ENCODE data around the gene KCNJ5.

KCNJ5 gene

GRCh38 chr11:128953151-128953550 lies 62.0 kb downstream of the KCNJ5 start:
- no peak for TF ChIP-seq CTCF (conservative IDR thresholded peaks at IDR 0.05; ENCODE audit: low read depth, low read length)
- H3K4me3 ChIP-seq (ENCODE audit: low read length): no peak overlapping the region
- DNase-seq (ENCODE audit: low read depth): no peak

DNA sequence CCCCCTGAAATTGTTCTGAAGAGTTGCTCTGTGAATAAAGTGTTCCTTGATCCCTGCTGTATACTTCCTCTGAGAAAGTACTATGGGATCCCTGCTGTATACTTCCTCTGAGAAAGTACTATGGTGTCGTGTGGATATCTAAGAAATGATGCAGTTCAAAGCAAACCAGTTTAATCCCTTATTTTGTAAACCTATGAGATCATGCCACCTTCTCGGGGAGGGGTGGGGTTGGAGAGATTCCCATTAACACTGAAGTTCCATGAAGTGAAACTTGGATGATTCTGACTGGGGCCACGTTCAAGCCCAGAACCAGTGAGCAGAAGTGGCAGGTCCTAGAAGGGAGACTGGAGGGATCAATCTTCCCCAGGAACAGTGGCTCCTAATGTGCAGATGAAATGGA lies 64.5 kb downstream of the KCNJ5 start:
- no peak for TF ChIP-seq CTCF (conservative IDR thresholded peaks at IDR 0.05; ENCODE audit: low read depth, low read length)
- no peak for DNase-seq (ENCODE audit: low read depth)

GRCh38 chr11:128956401-128957201 lies 65.4 kb downstream of the KCNJ5 start:
- H3K4me3 ChIP-seq (ENCODE audit: low read length): no peak overlapping the region
- peak; percentile 38 for DNase-seq (ENCODE audit: low read depth)
- peak; percentile 69 for TF ChIP-seq CTCF (conservative IDR thresholded peaks at IDR 0.05; ENCODE audit: low read depth, low read length)

More for the DNA sequence above, 64.5 kb downstream of the KCNJ5 start:
- no peak overlapping the region for H3K4me3 ChIP-seq (ENCODE audit: low read length)

DNA sequence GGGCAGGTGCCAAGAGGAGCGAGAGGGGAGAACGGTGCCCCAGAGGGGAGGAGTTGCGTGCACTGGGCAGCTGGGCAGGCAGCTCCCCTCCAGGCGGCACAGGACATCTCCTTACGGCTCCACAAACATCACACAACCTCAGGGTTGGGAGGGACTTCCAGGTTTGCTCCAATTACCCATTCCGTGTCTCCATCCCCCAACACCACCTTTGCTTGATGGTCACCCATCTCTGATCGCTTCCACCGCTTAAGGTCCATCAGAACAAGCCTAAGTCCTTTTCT lies 66.0 kb downstream of the KCNJ5 start:
- H3K4me3 ChIP-seq (ENCODE audit: low read length): no peak overlapping the region
- no peak for TF ChIP-seq CTCF (conservative IDR thresholded peaks at IDR 0.05; ENCODE audit: low read depth, low read length)
- no peak for DNase-seq (ENCODE audit: low read depth)

DNA sequence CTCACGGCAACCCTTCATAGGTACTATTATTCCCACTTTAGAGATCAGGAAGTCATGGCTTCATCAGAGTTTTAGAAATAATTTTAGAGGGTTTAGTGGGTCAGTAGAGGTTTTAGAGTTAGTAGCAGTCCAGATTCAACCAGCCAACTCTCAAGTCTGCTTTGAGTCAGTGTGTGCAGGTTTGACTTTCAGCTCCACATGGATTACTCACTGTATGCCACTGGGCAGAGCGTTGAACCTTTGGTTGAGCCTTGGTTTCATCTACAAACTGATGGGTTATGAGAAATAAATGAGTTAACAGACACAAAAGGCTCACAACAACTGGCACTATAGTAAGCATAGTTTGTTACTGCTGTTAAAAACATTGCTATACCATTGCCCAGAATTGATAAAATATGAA lies 70.5 kb downstream of the KCNJ5 start:
- no peak for TF ChIP-seq CTCF (conservative IDR thresholded peaks at IDR 0.05; ENCODE audit: low read depth, low read length)
- no peak for DNase-seq (ENCODE audit: low read depth)
- no peak overlapping the region for H3K4me3 ChIP-seq (ENCODE audit: low read length)

GRCh38 chr11:128962896-128963295 lies 71.7 kb downstream of the KCNJ5 start:
- no peak for TF ChIP-seq CTCF (conservative IDR thresholded peaks at IDR 0.05; ENCODE audit: low read depth, low read length)
- DNase-seq (ENCODE audit: low read depth): no peak
- no peak overlapping the region for H3K4me3 ChIP-seq (ENCODE audit: low read length)

DNA sequence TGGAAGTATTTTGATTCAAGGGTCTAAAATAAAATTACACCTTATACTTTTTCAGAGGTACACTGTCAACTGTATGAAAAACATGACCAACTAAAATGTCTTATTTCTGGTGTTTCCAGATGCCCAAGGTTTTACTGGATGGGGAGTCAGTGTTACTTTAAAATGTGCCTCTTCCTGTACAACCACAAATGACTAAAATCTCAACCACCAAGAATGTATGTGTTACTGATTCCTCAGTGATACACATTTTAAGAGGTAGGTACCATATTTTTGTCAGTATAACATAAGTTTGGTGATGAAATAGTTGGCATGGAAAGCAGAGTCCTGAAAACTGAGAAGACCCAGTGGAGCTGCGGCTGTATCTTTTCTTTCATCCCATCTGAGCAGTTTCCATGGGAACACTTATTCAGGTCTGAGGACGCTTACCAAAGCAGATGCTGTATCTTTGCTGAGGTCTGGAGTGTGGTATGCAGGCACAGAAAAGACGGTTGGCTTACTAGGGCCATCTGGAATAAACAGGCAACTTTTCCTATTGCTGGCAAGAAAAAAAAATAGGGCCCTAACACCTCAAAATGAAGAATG lies 72.7 kb downstream of the KCNJ5 start:
- no peak for DNase-seq (ENCODE audit: low read depth)
- no peak overlapping the region for H3K4me3 ChIP-seq (ENCODE audit: low read length)
- no peak for TF ChIP-seq CTCF (conservative IDR thresholded peaks at IDR 0.05; ENCODE audit: low read depth, low read length)
